Fibroblast of lung (primary cell): ENCODE results near the gene NOVA2.

Source experiments
- CTCF ChIP-seq, 2 donors: IDR thresholded peaks in 1 of 2; conservative IDR thresholded peaks in 1 of 2; 1 replicate in 1 of 2; 2 replicates in 1 of 2; pipeline ENCODE4 v1.5.1; 2011 to 2012; ENCODE audit warnings: low read length in 2 of 2, control low read depth in 1 of 2, inconsistent platforms in 1 of 2, low read depth in 1 of 2, mild to moderate bottlenecking in 1 of 2
- EZH2 ChIP-seq: IDR thresholded peaks from 2 replicates; pipeline ENCODE4 v1.5.1; 2012; ENCODE audit warnings: low read length, control low read depth, mild to moderate bottlenecking; ENCODE audit errors: missing control alignments

- TF ChIP-seq EZH2 (no peak), CTCF (conservative IDR thresholded peaks at IDR 0.05 in 1 of 2, IDR thresholded peaks at IDR 0.05 in 1 of 2; ENCODE audit: low read depth in 1 of 2, low read length in 2 of 2) (no peak)
Measured at GRCh38 chr19:45967246-45967645, 6.4 kb downstream of the NOVA2 start.
